Measurements from ENCODE around the gene KIFAP3.

DNA sequence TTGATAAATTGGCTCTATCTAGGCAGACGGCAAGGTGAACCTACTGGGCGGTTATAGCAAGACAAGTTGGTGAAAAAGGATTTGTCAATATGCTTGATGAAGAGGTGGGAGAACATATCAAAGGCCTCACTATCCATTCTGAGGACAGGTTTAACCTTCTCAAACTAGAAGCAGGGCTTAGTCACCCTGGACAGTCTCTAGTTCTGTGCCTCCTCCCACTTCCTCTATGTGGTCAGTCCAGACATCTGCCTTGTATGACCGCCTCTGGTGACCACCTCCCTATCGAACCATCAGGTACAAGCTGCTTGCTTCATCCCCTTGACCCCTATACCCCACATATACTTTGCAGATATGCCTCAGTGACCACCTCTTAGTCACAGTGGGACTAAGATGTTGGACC, 178.5 kb downstream of the KIFAP3 start:
- no peak for TF ChIP-seq POLR2A (IDR thresholded peaks at IDR 0.05; ENCODE audit: low read length)
- TF ChIP-seq GATA1 (IDR thresholded peaks at IDR 0.05; ENCODE audit: low read depth, low read length): no peak

Data from erythroblast (primary cell).